HS-27A (cell line): Measurements from ENCODE around the gene HSPH1.

ENCODE experiments used
- DNase-seq: peaks from one replicate; pipeline ENCODE4 v3.0.0-alpha.2; 2012; ENCODE audit warnings: low read depth, missing footprints

The HSPH1 gene

GRCh38 chr13:31096654-31097302 is 64.9 kb downstream of the HSPH1 start:
- DNase-seq = no peak

GRCh38 chr13:31094331-31095015 is 67.2 kb downstream of the HSPH1 start:
- no peak for DNase-seq

DNA sequence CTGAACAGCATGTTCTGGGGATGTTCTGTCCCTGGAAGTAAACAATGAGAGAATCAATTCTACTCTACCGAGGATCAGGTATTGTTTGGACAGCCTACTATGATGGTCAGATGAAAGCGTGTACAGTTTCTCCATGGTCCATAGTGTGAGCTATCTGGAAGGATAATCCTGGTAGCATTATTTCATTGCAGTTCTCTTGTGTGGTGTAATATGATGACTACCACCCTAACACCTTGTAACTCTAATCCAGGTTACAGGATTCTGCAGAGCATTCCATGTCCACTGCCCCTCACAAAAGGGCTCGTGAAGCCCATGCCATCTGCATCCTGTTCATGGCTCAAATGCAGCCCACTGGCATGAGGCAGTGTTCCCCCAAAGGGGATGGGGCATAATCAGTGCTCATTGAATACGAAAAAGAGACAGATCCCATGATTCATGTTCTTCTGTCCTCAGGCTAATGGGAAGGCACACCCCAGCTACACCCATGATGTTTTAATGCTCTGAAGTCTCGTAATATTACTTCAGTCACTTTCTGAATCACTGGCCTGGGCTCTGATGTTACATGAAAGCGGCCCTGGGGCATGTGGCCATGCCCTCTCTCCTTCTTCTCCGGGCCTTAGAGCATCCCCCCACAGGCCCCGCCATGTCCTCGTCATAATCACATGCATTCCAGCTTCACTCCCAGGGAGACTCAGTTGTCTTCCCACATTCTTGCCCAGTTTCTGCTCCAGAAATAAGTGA is 68.4 kb downstream of the HSPH1 start:
- no peak for DNase-seq

- DNase-seq = no peak
Measured at GRCh38 chr13:31092646-31093045, 69.1 kb downstream of the HSPH1 start.

DNA sequence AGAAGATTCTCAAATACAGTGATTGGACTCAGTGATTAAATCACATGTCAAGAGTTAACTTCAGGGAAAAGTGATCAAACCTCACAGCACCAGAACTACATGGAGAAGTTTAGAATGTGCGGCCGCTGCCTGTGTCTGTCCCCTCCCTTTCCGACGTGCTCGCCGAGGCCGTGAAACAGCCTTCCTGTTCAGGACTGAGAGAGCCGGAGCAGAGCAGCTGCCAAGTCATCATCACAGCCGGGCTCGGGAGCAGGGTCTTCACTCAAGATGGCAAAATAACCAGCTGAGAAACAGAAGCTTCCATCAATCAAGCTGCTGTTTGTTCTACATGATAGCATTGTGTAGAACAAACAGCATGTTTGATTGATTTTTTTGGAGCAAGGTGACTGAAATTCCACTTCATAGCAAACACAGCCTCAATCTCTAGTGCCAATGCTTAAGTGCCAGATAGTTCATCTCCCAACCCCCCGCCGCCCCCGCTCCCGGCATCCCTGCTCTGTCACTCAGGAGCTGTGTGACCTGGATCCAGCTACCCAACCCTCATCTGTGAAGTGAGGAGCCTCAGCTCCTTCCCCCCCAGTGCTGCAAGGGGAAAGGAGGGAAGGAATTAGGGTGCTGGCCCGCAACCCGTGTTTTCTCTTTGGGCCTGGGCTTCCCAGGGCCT is 70.6 kb downstream of the HSPH1 start:
- DNase-seq = no peak

DNA sequence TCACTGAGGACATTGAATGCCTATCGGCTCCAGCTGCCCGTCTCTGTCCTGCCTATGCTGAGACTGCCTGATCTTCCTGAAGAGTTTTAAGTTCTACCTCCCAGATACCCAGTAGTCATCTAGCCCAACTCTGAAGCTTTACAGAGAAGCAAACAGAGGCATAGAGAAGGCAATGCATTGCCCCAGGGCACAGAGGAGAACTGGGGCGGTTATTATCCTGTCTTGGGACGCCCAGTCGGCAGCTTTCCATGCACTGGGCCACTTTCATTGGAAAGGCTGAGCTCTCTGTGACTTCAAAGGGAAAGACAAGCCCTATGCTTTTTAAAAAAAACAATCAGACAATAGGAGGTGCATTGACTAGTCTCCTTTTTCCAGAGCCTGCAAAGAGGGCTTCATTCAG is 71.6 kb downstream of the HSPH1 start:
- no peak for DNase-seq

GRCh38 chr13:31089649-31090048 is 72.1 kb downstream of the HSPH1 start:
- no peak for DNase-seq

GRCh38 chr13:31088826-31089420 is 72.8 kb downstream of the HSPH1 start:
- no peak for DNase-seq
